GF-D8 (cell line): ENCODE measurements around the gene UBE2J2.
"Not testable (repeated sequence)": the region's sequence is repeated elsewhere in the genome, so short reads cannot be mapped to it uniquely, and the experiment has no call there.

Experiments used
- DNase-seq: peaks from one replicate; lab custom pipeline; 2025; lab: John Stamatoyannopoulos, UW

The UBE2J2 gene

GRCh38 chr1:1255611-1256010 lies 18.0 kb downstream of the UBE2J2 start:
- no peak for DNase-seq

- DNase-seq = no peak
Observed at GRCh38 chr1:1255078-1255477, 18.6 kb downstream of the UBE2J2 start.

GRCh38 chr1:1254667-1254998 lies 19.0 kb downstream of the UBE2J2 start:
- no peak for DNase-seq

- no peak for DNase-seq
Observed at GRCh38 chr1:1253972-1254666, 19.5 kb downstream of the UBE2J2 start.

GRCh38 chr1:1253314-1253713 lies 20.3 kb downstream of the UBE2J2 start:
- no peak for DNase-seq

- DNase-seq = no peak
Observed at GRCh38 chr1:1250786-1251284, 22.8 kb downstream of the UBE2J2 start.

GRCh38 chr1:1248009-1248913 lies 25.4 kb downstream of the UBE2J2 start:
- not testable (repeated sequence) for DNase-seq

- DNase-seq = no peak
Observed at GRCh38 chr1:1247341-1247913, 26.2 kb downstream of the UBE2J2 start.

- no peak for DNase-seq
Observed at GRCh38 chr1:1246577-1247340, 26.9 kb downstream of the UBE2J2 start, which contains the start of gene C1QTNF12. Gene C1QTNF12, minus strand, starts transcription at chr1:1246722. Its CDS starts 32 bp downstream, at chr1:1246690.

GRCh38 chr1:1245817-1246576 lies 27.7 kb downstream of the UBE2J2 start:
- DNase-seq = no peak

GRCh38 chr1:1245178-1245816 lies 28.4 kb downstream of the UBE2J2 start:
- DNase-seq = no peak

GRCh38 chr1:1244192-1244811 lies 29.4 kb downstream of the UBE2J2 start:
- no peak for DNase-seq

- no peak for DNase-seq
Observed at GRCh38 chr1:1243807-1244191, 29.9 kb downstream of the UBE2J2 start.

- DNase-seq = no peak
Observed at GRCh38 chr1:1243266-1243660, 30.4 kb downstream of the UBE2J2 start.

GRCh38 chr1:1242461-1243265 lies 31.0 kb downstream of the UBE2J2 start:
- DNase-seq = no peak

- DNase-seq = no peak
Observed at GRCh38 chr1:1241588-1242219, 31.9 kb downstream of the UBE2J2 start.

- DNase-seq = no peak
Observed at GRCh38 chr1:1240822-1241587, 32.6 kb downstream of the UBE2J2 start.

GRCh38 chr1:1240348-1240732 lies 33.3 kb downstream of the UBE2J2 start:
- DNase-seq = no peak
